ENCODE data around the gene ADGRA1. TPM values are rescaled to one million over a fixed set of nuclear protein-coding genes. Genes with fewer than 3 reads are reported as not detected.

The ADGRA1 gene
- total and polyA plus RNA-seq, 2 of the 8 experiments (the other 6 are each of a cell fraction or from before 2014, with no cell fraction given), result 0.17 to 0.21 TPM

- Histone ChIP-seq H4K5ac (ENCODE audit: insufficient read length, low read depth, low read length) (no peak overlapping the region), H4K20me1 (replicated peaks in 1 of 2; ENCODE audit: control insufficient read depth in 1 of 2, insufficient read depth in 2 of 2, low read length in 2 of 2) (peaks cover 0 to 19% of the 10 kb centered on the region in 2 experiments), H2BK5ac (ENCODE audit: low read depth, low read length) (no peak overlapping the region), H3K36me3 (ENCODE audit: control insufficient read depth in 2 of 4, insufficient read depth in 4 of 4, low read length in 3 of 4) (peaks cover 0 to 16% (median 8%) of the 10 kb centered on the region in 4 experiments; a peak in 4 of 8 replicates), H3K23ac (ENCODE audit: insufficient read length) (no peak overlapping the region), H2AK5ac (ENCODE audit: low read depth, low read length) (no peak overlapping the region), H3K79me2 (ENCODE audit: control insufficient read depth in 1 of 2, insufficient read depth in 2 of 2, low read length in 2 of 2) (no peaks in the 10 kb centered on the region), H3K4ac (replicated peaks; ENCODE audit: insufficient read length, low read depth, low read length) (no peak overlapping the region), H3K4me1 (replicated peaks in 1 of 4; ENCODE audit: control insufficient read depth in 3 of 4, insufficient read depth in 4 of 4, low read length in 3 of 4) (no peaks in the 10 kb centered on the region), H3K4me2 (ENCODE audit: insufficient read depth in 1 of 2, low read depth in 2 of 2, low read length in 2 of 2) (no peak overlapping the region), H3K18ac (ENCODE audit: extremely low read depth, low read length) (no peak overlapping the region), H3K27ac (ENCODE audit: low read depth, low read length) (no peak overlapping the region), H3K4me3 (ENCODE audit: extremely low read depth in 1 of 4, insufficient read depth in 2 of 4, low read depth in 3 of 4, low read length in 4 of 4) (no peak overlapping the region), H3K23me2 (ENCODE audit: low read depth, low read length) (peaks cover 17% of the 10 kb centered on the region), H3K79me1 (ENCODE audit: low read depth, low read length) (no peaks in the 10 kb centered on the region), H2BK20ac (ENCODE audit: low read length) (no peak overlapping the region), H2BK120ac (replicated peaks; ENCODE audit: low read depth, low read length) (no peak overlapping the region), H2BK15ac (ENCODE audit: low read length) (no peak overlapping the region), H3K27me3 (replicated peaks in 1 of 4; ENCODE audit: control insufficient read depth in 3 of 4, extremely low read depth in 1 of 4, insufficient read depth in 3 of 4, low read length in 3 of 4) (no peaks in the 10 kb centered on the region), H4K8ac (ENCODE audit: extremely low read depth, insufficient read depth, low read length) (no peak overlapping the region), H3K9ac (replicated peaks in 1 of 4; ENCODE audit: extremely low read depth in 1 of 4, low read depth in 3 of 4, low read length in 3 of 4) (no peak overlapping the region), H3K9me3 (ENCODE audit: insufficient read depth in 2 of 2, low read depth in 1 of 2, low read length in 1 of 2) (peaks cover 10 to 22% of the 10 kb centered on the region in 2 experiments), H4K91ac (replicated peaks; ENCODE audit: insufficient read length, low read length) (no peak overlapping the region), H2BK12ac (ENCODE audit: low read depth, low read length) (no peak overlapping the region), H3K56ac (replicated peaks; ENCODE audit: insufficient read length, low read depth, low read length) (no peak overlapping the region), H3K14ac (ENCODE audit: insufficient read length) (no peak overlapping the region), H2AFZ (ENCODE audit: low read length) (no peak overlapping the region)
- 92% methylated on average over 31 of the region's 33 CpGs; no CpG with 5 or more reads in 1 of the 2 experiments for WGBS, 2 experiments (ENCODE audit: extremely low coverage in 1 of 2, insufficient coverage in 1 of 2, insufficient read length in 1 of 2, insufficient replicate concordance in 2 of 2, low coverage in 1 of 2, low lambda C conversion rate in 2 of 2, missing lambda C conversion rate in 1 of 2)
- DNase-seq (ENCODE audit: low read depth in 1 of 2, low spot score in 2 of 2), result no peak
- FAIRE-seq, result no peak
- TF ChIP-seq RXRA (IDR thresholded peaks at IDR 0.05; ENCODE audit: insufficient read depth, low read depth, low read length) (no peak), GABPA (IDR thresholded peaks at IDR 0.05; ENCODE audit: borderline replicate concordance, insufficient read depth, low read length) (no peak), CHD2 (IDR thresholded peaks at IDR 0.05; ENCODE audit: low read length) (no peak), POU5F1 (IDR thresholded peaks at IDR 0.05; ENCODE audit: low read depth, low read length) (no peak), SP4 (IDR thresholded peaks at IDR 0.05; ENCODE audit: low read length) (no peak), KDM5A (IDR thresholded peaks at IDR 0.05; ENCODE audit: low read length) (no peak), KDM1A (IDR thresholded peaks at IDR 0.05; ENCODE audit: borderline replicate concordance, low read length) (no peak), TCF12 (IDR thresholded peaks at IDR 0.05; ENCODE audit: low read depth, low read length) (no peak), JUN (IDR thresholded peaks at IDR 0.05; ENCODE audit: low read depth, low read length) (no peak), KDM4A (IDR thresholded peaks at IDR 0.05; ENCODE audit: low read depth, low read length, severe bottlenecking) (no peak)
- ChIA-PET CTCF (ENCODE audit: partially characterized antibody) (interaction anchor here (0.8 to 1.5 kb wide), 3 partner anchors 14 to 37 kb away, joined by 3 to 9 read pairs (median 4); no protein-coding TSS in a partner anchor), POLR2A (ENCODE audit: partially characterized antibody) (interaction anchor here (0.7 to 2.4 kb wide), 9 partner anchors 9 to 47 kb away, joined by 3 to 10 read pairs (median 3); no protein-coding TSS in a partner anchor)
These were observed 92.7 kb downstream of the ADGRA1 start for GRCh38 chr10:133180192-133180964.
